Measurements from ENCODE around the gene PAQR4. TPM values are rescaled to one million over a fixed set of nuclear protein-coding genes. Genes with fewer than 3 reads are reported as not detected.
A peak's percentile ranks its signal among the peaks of the same experiment; 100 is the strongest.

The PAQR4 gene
- polyA plus RNA-seq, 3 donors = 6.3 to 14.2 (median 8.9) TPM

- intact Hi-C loops (cut with micrococcal nuclease) = no loop called here
Measured at GRCh38 chr16:2973093-2973492, 3.9 kb downstream of the PAQR4 start.

GRCh38 chr16:2973605-2974318, 4.6 kb downstream of the PAQR4 start:
- H3K4me1 ChIP-seq (ENCODE audit: control insufficient read depth in 1 of 2, insufficient read depth in 2 of 2, low read length in 2 of 2) = peaks cover 12 to 23% of the 10 kb centered on the region in 2 donors
- Mint-ChIP-seq H3K36me3 (peaks cover 10 to 27% of the 10 kb centered on the region in 2 donors), H3K27ac (no peak overlapping the region), H3K4me1 (peaks cover 22% of the 10 kb centered on the region), H3K27me3 (ENCODE audit: low read depth in 3 of 3) (peaks cover 0 to 1% (median under 1%) of the 10 kb centered on the region in 3 donors), H3K9me3 (no peaks in the 10 kb centered on the region), H3K4me3 (no peak overlapping the region)
- no peak for DNase-seq
- H4K20me1 ChIP-seq (ENCODE audit: insufficient read depth, low read length) = peaks cover 23% of the 10 kb centered on the region
- H3K9me3 ChIP-seq (replicated peaks in 1 of 2; ENCODE audit: control insufficient read depth in 1 of 2, insufficient read depth in 1 of 2, low read length in 2 of 2) = no peaks in the 10 kb centered on the region
- no peak for TF ChIP-seq CTCF (IDR thresholded peaks at IDR 0.05)
- no peak overlapping the region for H3K4me2 ChIP-seq (replicated peaks; ENCODE audit: extremely low read depth, low read length, poor library complexity, severe bottlenecking)
- no peak overlapping the region for H3K4me3 ChIP-seq (replicated peaks in 1 of 3; ENCODE audit: low read depth in 2 of 3, low read length in 3 of 3)
- no peak overlapping the region for H2AFZ ChIP-seq (ENCODE audit: insufficient read depth, low read depth, low read length, poor library complexity, severe bottlenecking)
- no peak overlapping the region for H3K9ac ChIP-seq (ENCODE audit: insufficient read depth, low read length, poor library complexity, severe bottlenecking)
- peaks cover 20 to 31% of the 10 kb centered on the region in 2 donors for H3K36me3 ChIP-seq (replicated peaks in 1 of 2; ENCODE audit: control insufficient read depth in 1 of 2, insufficient read depth in 2 of 2, low read length in 2 of 2)
- H3K27ac ChIP-seq (ENCODE audit: low read depth in 1 of 2, low read length in 2 of 2) = no peak overlapping the region
- intact Hi-C loops (cut with micrococcal nuclease) = no loop called here
- 94% methylated on average over 14 of the region's 17 CpGs for WGBS (ENCODE audit: insufficient coverage)
- peaks cover 23% of the 10 kb centered on the region for H3K79me2 ChIP-seq (ENCODE audit: insufficient read depth, low read length)
- H3K27me3 ChIP-seq (ENCODE audit: control insufficient read depth in 2 of 2, insufficient read depth in 2 of 2, low read length in 2 of 2) = no peaks in the 10 kb centered on the region

More at GRCh38 chr16:2973093-2973492, 3.9 kb downstream of the PAQR4 start:
- Histone ChIP-seq H3K9me3 (replicated peaks in 1 of 2; ENCODE audit: control insufficient read depth in 1 of 2, insufficient read depth in 1 of 2, low read length in 2 of 2) (no peaks in the 10 kb centered on the region), H3K4me3 (replicated peaks in 1 of 3; ENCODE audit: low read depth in 2 of 3, low read length in 3 of 3) (no peak overlapping the region), H3K4me1 (ENCODE audit: control insufficient read depth in 1 of 2, insufficient read depth in 2 of 2, low read length in 2 of 2) (peaks cover 19 to 29% of the 10 kb centered on the region in 2 donors), H3K9ac (ENCODE audit: insufficient read depth, low read length, poor library complexity, severe bottlenecking) (no peak overlapping the region), H4K20me1 (ENCODE audit: insufficient read depth, low read length) (peaks cover 29% of the 10 kb centered on the region), H3K27me3 (ENCODE audit: control insufficient read depth in 2 of 2, insufficient read depth in 2 of 2, low read length in 2 of 2) (peaks cover under 1 to 6% of the 10 kb centered on the region in 2 donors), H3K36me3 (replicated peaks in 1 of 2; ENCODE audit: control insufficient read depth in 1 of 2, insufficient read depth in 2 of 2, low read length in 2 of 2) (peaks cover 20 to 31% of the 10 kb centered on the region in 2 donors), H3K27ac (ENCODE audit: low read depth in 1 of 2, low read length in 2 of 2) (no peak overlapping the region), H3K79me2 (ENCODE audit: insufficient read depth, low read length) (peaks cover 23% of the 10 kb centered on the region), H2AFZ (ENCODE audit: insufficient read depth, low read depth, low read length, poor library complexity, severe bottlenecking) (no peak overlapping the region), H3K4me2 (replicated peaks; ENCODE audit: extremely low read depth, low read length, poor library complexity, severe bottlenecking) (no peak overlapping the region)
- H3K9me3 Mint-ChIP-seq = peaks cover 0 to 5% (median 2%) of the 10 kb centered on the region in 7 donors
- peaks cover 12 to 28% of the 10 kb centered on the region in 2 donors for H3K36me3 Mint-ChIP-seq
- TF ChIP-seq CTCF (IDR thresholded peaks at IDR 0.05) = no peak
- 100% methylated on average over 3 of the region's 5 CpGs for WGBS (ENCODE audit: insufficient coverage)
- H3K4me3 Mint-ChIP-seq = no peak overlapping the region
- H3K4me1 Mint-ChIP-seq = peaks cover 25% of the 10 kb centered on the region
- DNase-seq = no peak
- H3K27ac Mint-ChIP-seq = peak overlapping the region in 1 of 7 donors; percentile 80
- H3K27me3 Mint-ChIP-seq (ENCODE audit: low read depth in 3 of 3) = peaks cover 6 to 7% (median 7%) of the 10 kb centered on the region in 3 donors
